HepG2 (cell line): ENCODE results near the gene PHACTR1. TPM values are rescaled to one million over a fixed set of nuclear protein-coding genes. Genes with fewer than 3 reads are reported as not detected.

Source experiments
- ATAC-seq: fragments of 200-7000 bp; cut with Tn5 transposase; 3 replicates; pipeline ENCODE4 v1.9.1; 2020; ENCODE audit warnings: mild to moderate bottlenecking, moderate library complexity
- BruUV-seq: library from RNA; stranded (reverse); fragments of 400-500 nt; replicated peaks from 2 replicates; lab custom pipeline; 2021; lab: Mats Ljungman, UMichigan
- CTCF ChIA-PET: fragments of 300-600 bp; formaldehyde crosslinking; extraction: SDS; loops from one replicate; lab custom pipeline; 2021; ENCODE audit warnings: low total read pairs, inconsistent platforms, low intra/inter-chr PET ratio; lab: Yijun Ruan, JAX
- POLR2A ChIA-PET: fragments of 350-600 bp; sonication (Branson Sonifier 250); formaldehyde crosslinking; loops from one replicate; lab custom pipeline; 2020; ENCODE audit warnings: antibody characterized with exemption, inconsistent platforms; lab: Yijun Ruan, JAX
- DNase-seq: peaks from one replicate; pipeline ENCODE4 v3.0.0-alpha.2; 2015; ENCODE audit warnings: low spot score
- FAIRE-seq: peaks from 3 replicates; lab custom pipeline; 2011; peaks lifted over from hg19 to GRCh38; lab: Jason Lieb, UNC
- H2AFZ ChIP-seq: one replicate; pipeline ENCODE4 v1.6.1; 2011; ENCODE audit warnings: low read length, inconsistent platforms
- H3K27ac ChIP-seq: fragments of 300-600 bp; 3 replicates; pipeline ENCODE4 v1.8.0; 2011; ENCODE audit warnings: mixed run types, mild to moderate bottlenecking, mixed read lengths, low read length, inconsistent platforms; ENCODE audit not compliant: insufficient read depth; ENCODE audit errors: extremely low read length
- H3K27me3 ChIP-seq, 2 experiments: fragments of 200-600 bp in 1 of 2; 2 replicates in 1 of 2; 3 replicates in 1 of 2; pipeline versions ENCODE4 v1.6.0 to v1.8.0; 2011; ENCODE audit warnings: low read length in 2 of 2, mild to moderate bottlenecking in 2 of 2, moderate library complexity in 2 of 2, inconsistent platforms in 1 of 2; ENCODE audit not compliant: insufficient read depth in 2 of 2, control insufficient read depth in 1 of 2
- H3K36me3 ChIP-seq, 2 experiments: fragments of 200-600 bp in 1 of 2; replicated peaks in 1 of 2; 2 replicates in 1 of 2; 3 replicates in 1 of 2; pipeline versions ENCODE4 v1.5.1 to v1.8.0; 2011; ENCODE audit warnings: low read length in 2 of 2, inconsistent platforms in 1 of 2; ENCODE audit not compliant: insufficient read depth in 2 of 2, control insufficient read depth in 1 of 2
- H3K4me1 ChIP-seq: 2 replicates; pipeline ENCODE4 v1.5.1; 2012; ENCODE audit warnings: low read length, inconsistent platforms; ENCODE audit not compliant: insufficient read depth
- H3K4me2 ChIP-seq: 2 replicates; pipeline ENCODE4 v1.6.0; 2011; ENCODE audit warnings: low read depth, low read length, inconsistent platforms
- H3K4me3 ChIP-seq, 3 experiments: fragments of 200-600 bp in 1 of 3; sonication (generic), shearing (Covaris generic) in 1 of 3; replicated peaks in 1 of 3; 2 replicates each; pipeline ENCODE4 v1.5.1; 2011 to 2016; ENCODE audit warnings: low read length in 3 of 3, inconsistent platforms in 2 of 3, low read depth in 2 of 3, mild to moderate bottlenecking in 2 of 3, control low read depth in 1 of 3, mixed read lengths in 1 of 3; ENCODE audit not compliant: insufficient read depth in 1 of 3
- H3K79me2 ChIP-seq: one replicate; pipeline ENCODE4 v1.6.1; 2011; ENCODE audit warnings: low read length, inconsistent platforms; ENCODE audit not compliant: insufficient read depth
- H3K9ac ChIP-seq: 2 replicates; pipeline ENCODE4 v1.6.0; 2011; ENCODE audit warnings: mild to moderate bottlenecking, low read depth, low read length, inconsistent platforms; ENCODE audit not compliant: insufficient read depth
- H3K9me3 ChIP-seq: 2 replicates; pipeline ENCODE4 v1.5.1; 2012; ENCODE audit warnings: mild to moderate bottlenecking, low read length
- H4K20me1 ChIP-seq: 2 replicates; pipeline ENCODE4 v1.6.0; 2011; ENCODE audit warnings: inconsistent platforms, mild to moderate bottlenecking, low read length, moderate library complexity; ENCODE audit not compliant: insufficient read depth
- ELF4 ChIP-seq: sonication (generic); formaldehyde crosslinking; IDR thresholded peaks from 2 replicates; pipeline ENCODE4 v1.5.0; 2020; ENCODE audit warnings: missing genetic modification reagents, mild to moderate bottlenecking, moderate library complexity, borderline replicate concordance
- FOXK1 ChIP-seq: sonication (generic); formaldehyde crosslinking; IDR thresholded peaks from 2 replicates; pipeline ENCODE4 v1.4.0; 2020; ENCODE audit warnings: low read depth, missing genetic modification reagents, borderline replicate concordance
- KIAA2018 ChIP-seq: sonication (generic); formaldehyde crosslinking; IDR thresholded peaks from 2 replicates; pipeline ENCODE4 v1.5.0; 2020; ENCODE audit warnings: mild to moderate bottlenecking, missing genetic modification reagents, borderline replicate concordance
- KLF12 ChIP-seq: sonication (generic); formaldehyde crosslinking; IDR thresholded peaks from 2 replicates; pipeline ENCODE4 v1.4.0; 2020; ENCODE audit warnings: missing genetic modification reagents, borderline replicate concordance
- PAF1 ChIP-seq: IDR thresholded peaks from 2 replicates; pipeline ENCODE4 v1.6.1; 2016; ENCODE audit warnings: missing genetic modification reagents, missing compliant biosample characterization
- ZNF264 ChIP-seq: sonication (generic); formaldehyde crosslinking; IDR thresholded peaks from 2 replicates; pipeline ENCODE4 v1.4.0; 2020; ENCODE audit warnings: missing genetic modification reagents
- ZNF275 ChIP-seq: sonication (generic); formaldehyde crosslinking; IDR thresholded peaks from 2 replicates; pipeline ENCODE4 v1.8.0; 2022; ENCODE audit warnings: missing genetic modification reagents, mild to moderate bottlenecking, inconsistent platforms, borderline replicate concordance
- ZNF44 ChIP-seq: sonication (generic); formaldehyde crosslinking; IDR thresholded peaks from 2 replicates; pipeline ENCODE4 v1.5.1; 2020; ENCODE audit warnings: mild to moderate bottlenecking, missing genetic modification reagents
- ZNF660 ChIP-seq: sonication (generic); formaldehyde crosslinking; IDR thresholded peaks from 2 replicates; pipeline ENCODE4 v1.5.1; 2020; ENCODE audit warnings: mild to moderate bottlenecking, low read depth, missing genetic modification reagents, borderline replicate concordance
- ZSCAN21 ChIP-seq: sonication (generic); formaldehyde crosslinking; IDR thresholded peaks from 2 replicates; pipeline ENCODE4 v1.8.0; 2022; ENCODE audit warnings: mild to moderate bottlenecking, missing genetic modification reagents, moderate library complexity, borderline replicate concordance
- WGBS: methylation state at CpG from one replicate; pipeline ENCODE4 v1.1.6; 2017; ENCODE audit warnings: low lambda C conversion rate; 5-methylcytosine and 5-hydroxymethylcytosine counted together
- in situ Hi-C: cut with HindIII; loops from 2 replicates; pipeline ENCODE4 v1.10.0; 2017; ENCODE audit warnings: low pct_unique_long_range_greater_than_20kb; ENCODE audit not compliant: extremely low pct_ligation_motif_present
- intact Hi-C: fragments of 100-400 bp; cut with micrococcal nuclease; formaldehyde crosslinking; loops from one replicate; pipeline ENCODE4 v1.10.0; 2022; ENCODE audit not compliant: unreplicated experiment
- polyA plus RNA-seq, 8 experiments: library from polyadenylated mRNA; depleted of rRNA in 3 of 8; stranded (reverse) in 7 of 8; unstranded in 1 of 8; fragments of >200 nt; fragmentation: Illumina TruSeq in 4 of 8; extraction: Trizol in 4 of 8; gene quantifications; 2 replicates each; pipeline versions ENCODE4 v1.2.1 to v1.2.3, GENCODE V29; 2011 to 2016; ENCODE audit warnings: low read depth in 4 of 8, missing spikeins in 1 of 8, mixed read lengths in 1 of 8; ENCODE audit not compliant: insufficient read depth in 1 of 8
- total RNA-seq, 5 experiments: library from RNA; depleted of rRNA; stranded (reverse); fragments of >200 nt; fragmentation: Illumina TruSeq; extraction: Trizol; gene quantifications; 2 replicates each; pipeline ENCODE4 v1.2.3, GENCODE V29; 2016; ENCODE audit warnings: low read depth in 1 of 5

PHACTR1 gene
- total and polyA plus RNA-seq, 2 of the 13 experiments (the other 11 are each of a cell fraction or from before 2014, with no cell fraction given) = 0.09 TPM; not detected in 1

GRCh38 chr6:12785921-12786320, 69.4 kb downstream of the PHACTR1 start:
- Histone ChIP-seq H3K27ac (no peak overlapping the region), H3K27me3 (peaks cover 0 to 6% of the 10 kb centered on the region in 2 experiments; a peak in 1 of 5 replicates), H3K79me2 (no peaks in the 10 kb centered on the region), H3K4me3 (no peak overlapping the region), H3K4me1 (no peaks in the 10 kb centered on the region), H3K9ac (no peak overlapping the region), H2AFZ (no peak overlapping the region), H3K36me3 (no peaks in the 10 kb centered on the region), H4K20me1 (no peaks in the 10 kb centered on the region), H3K9me3 (no peaks in the 10 kb centered on the region), H3K4me2 (no peak overlapping the region)
- intact Hi-C loops (no loop called here), in situ Hi-C loops (no loop called here)
- no peak for ATAC-seq
- TF ChIP-seq ELF4 = no peak
- no peak for TF ChIP-seq ZNF275 (CRISPR knock-in tag)
- no peak for TF ChIP-seq ZNF660
- no peak for TF ChIP-seq KLF12
- TF ChIP-seq ZSCAN21 (CRISPR knock-in tag) = no peak
- no peak for TF ChIP-seq ZNF44 (CRISPR knock-in tag)
- no peak for TF ChIP-seq KIAA2018
- TF ChIP-seq FOXK1 (CRISPR knock-in tag) = no peak
- no peak for TF ChIP-seq PAF1 (CRISPR knock-in tag)
- TF ChIP-seq ZNF264 (CRISPR knock-in tag) = no peak
- no peak for FAIRE-seq
- DNase-seq = no peak
- CTCF ChIA-PET = no interaction called here
- WGBS = 1% methylated on average over 4 of the region's 4 CpGs
- no TSS peak for BruUV-seq
- POLR2A ChIA-PET = no interaction called here
